Measurements from ENCODE around the gene LMBR1. TPM values are rescaled to one million over a fixed set of nuclear protein-coding genes. Genes with fewer than 3 reads are reported as not detected.

Gene LMBR1
- total and polyA plus RNA-seq, 2 donors (not counting 1 experiment from before 2014, with no cell fraction given): 19.7 to 85.2 TPM

DNA sequence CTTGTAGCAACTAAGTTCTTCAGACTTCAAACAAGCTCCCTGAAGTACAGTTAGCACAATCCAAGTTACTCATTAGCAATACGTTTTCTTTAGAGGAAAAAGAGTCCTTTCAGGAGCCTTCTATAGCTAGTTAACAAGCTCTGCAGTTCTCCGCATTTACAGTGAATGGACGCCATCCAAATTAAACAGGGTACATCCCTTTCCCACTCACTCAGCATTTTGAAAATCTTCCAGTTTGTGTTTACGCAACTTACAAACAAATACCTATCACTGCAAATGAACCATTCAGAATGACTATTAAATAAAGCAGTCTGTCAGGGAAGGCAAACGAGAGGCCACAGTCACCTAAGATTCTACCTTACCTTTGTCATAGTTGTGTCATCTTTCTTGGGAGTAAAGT is 167.9 kb downstream of the LMBR1 start:
- Histone ChIP-seq H3K9me3 (ENCODE audit: control extremely low read depth in 1 of 3, control insufficient read depth in 2 of 3, insufficient read depth in 1 of 3, low read length in 2 of 3) (no peaks in the 10 kb centered on the region), H3K27me3 (replicated peaks in 1 of 4; ENCODE audit: control extremely low read depth in 1 of 4, control insufficient read depth in 3 of 4, insufficient read depth in 4 of 4, low read length in 3 of 4) (no peaks in the 10 kb centered on the region), H3K4me3 (ENCODE audit: control extremely low read depth in 1 of 5, extremely low read depth in 1 of 5, insufficient read depth in 1 of 5, low read depth in 2 of 5, low read length in 4 of 5) (no peak overlapping the region), H3K9ac (ENCODE audit: low read length) (no peak overlapping the region), H3K79me2 (ENCODE audit: control insufficient read depth, insufficient read depth, low read length) (no peaks in the 10 kb centered on the region), H3K4me1 (ENCODE audit: control insufficient read depth in 2 of 2, insufficient read depth in 2 of 2, low read length in 2 of 2) (no peaks in the 10 kb centered on the region), H3K4me2 (replicated peaks; ENCODE audit: low read depth, low read length, poor library complexity, severe bottlenecking) (no peak overlapping the region), H4K20me1 (ENCODE audit: control insufficient read depth, insufficient read depth, low read length, poor library complexity, severe bottlenecking) (no peaks in the 10 kb centered on the region), H2AFZ (ENCODE audit: insufficient read depth, low read depth, low read length, poor library complexity, severe bottlenecking) (no peak overlapping the region), H3K36me3 (replicated peaks in 1 of 2; ENCODE audit: control extremely low read depth in 1 of 2, control insufficient read depth in 1 of 2, extremely low read depth in 1 of 2, insufficient read depth in 2 of 2, low read length in 1 of 2) (peaks cover 9 to 15% of the 10 kb centered on the region in 2 experiments), H3K27ac (ENCODE audit: low read length in 2 of 2) (no peak overlapping the region)
- ATAC-seq (ENCODE audit: low read depth) (no peak), DNase-seq (no peak)
- no peaks in the 10 kb centered on the region for H3K9me3 Mint-ChIP-seq (ENCODE audit: insufficient read depth)
- WGBS (ENCODE audit: insufficient coverage): 100% methylated on average over 2 of the region's 5 CpGs
- no peaks in the 10 kb centered on the region for H3K4me1 Mint-ChIP-seq
- ChIA-PET CTCF (no interaction called here), POLR2A (no interaction called here)
- H3K4me3 Mint-ChIP-seq: no peak overlapping the region
- intact Hi-C loops (cut with micrococcal nuclease): no loop called here
- H3K27me3 Mint-ChIP-seq: no peaks in the 10 kb centered on the region
- H3K27ac Mint-ChIP-seq: no peak overlapping the region
- no peak for TF ChIP-seq EZH2 (IDR thresholded peaks at IDR 0.05; ENCODE audit: borderline replicate concordance, insufficient read depth, low read depth, low read length, poor library complexity, severe bottlenecking)
- TF ChIP-seq, protein P1, sequence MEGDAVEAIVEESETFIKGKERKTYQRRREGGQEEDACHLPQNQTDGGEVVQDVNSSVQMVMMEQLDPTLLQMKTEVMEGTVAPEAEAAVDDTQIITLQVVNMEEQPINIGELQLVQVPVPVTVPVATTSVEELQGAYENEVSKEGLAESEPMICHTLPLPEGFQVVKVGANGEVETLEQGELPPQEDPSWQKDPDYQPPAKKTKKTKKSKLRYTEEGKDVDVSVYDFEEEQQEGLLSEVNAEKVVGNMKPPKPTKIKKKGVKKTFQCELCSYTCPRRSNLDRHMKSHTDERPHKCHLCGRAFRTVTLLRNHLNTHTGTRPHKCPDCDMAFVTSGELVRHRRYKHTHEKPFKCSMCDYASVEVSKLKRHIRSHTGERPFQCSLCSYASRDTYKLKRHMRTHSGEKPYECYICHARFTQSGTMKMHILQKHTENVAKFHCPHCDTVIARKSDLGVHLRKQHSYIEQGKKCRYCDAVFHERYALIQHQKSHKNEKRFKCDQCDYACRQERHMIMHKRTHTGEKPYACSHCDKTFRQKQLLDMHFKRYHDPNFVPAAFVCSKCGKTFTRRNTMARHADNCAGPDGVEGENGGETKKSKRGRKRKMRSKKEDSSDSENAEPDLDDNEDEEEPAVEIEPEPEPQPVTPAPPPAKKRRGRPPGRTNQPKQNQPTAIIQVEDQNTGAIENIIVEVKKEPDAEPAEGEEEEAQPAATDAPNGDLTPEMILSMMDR (IDR thresholded peaks at IDR 0.05): no peak

DNA sequence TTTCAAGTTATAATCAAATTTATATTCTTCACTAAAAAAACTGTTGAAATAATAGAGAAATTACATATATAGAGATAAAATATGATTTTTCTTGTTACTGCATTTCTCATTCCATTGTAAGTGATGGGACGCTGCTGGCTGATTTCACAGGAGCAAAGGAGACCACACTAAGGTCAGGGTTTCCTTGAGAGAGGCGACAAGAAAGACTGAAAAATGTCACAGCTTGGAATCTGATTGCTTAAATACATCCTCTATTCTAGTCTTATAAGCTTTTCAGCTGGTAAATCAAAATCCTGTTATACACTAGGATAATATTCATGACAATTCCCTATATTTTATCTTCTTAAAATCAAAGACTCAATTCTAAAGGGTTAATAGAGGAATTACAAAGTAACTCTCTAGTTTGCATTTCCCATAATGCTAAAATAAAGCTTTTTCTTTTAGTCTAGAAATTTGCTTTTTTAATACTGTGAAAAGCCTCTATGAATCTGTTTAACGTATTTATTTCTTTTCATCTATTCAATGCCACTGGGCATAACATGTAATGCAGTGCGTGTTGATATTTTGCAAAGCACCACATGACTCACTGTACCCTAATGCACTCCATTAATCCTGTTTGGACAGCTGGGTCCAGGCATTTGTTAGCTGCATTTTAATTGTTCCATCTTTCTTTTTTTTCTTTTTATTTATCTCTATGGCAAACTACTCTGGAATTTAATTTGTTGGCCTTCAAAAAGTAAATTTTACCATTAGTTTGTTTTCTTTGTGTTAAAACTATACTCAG is 170.7 kb downstream of the LMBR1 start:
- POLR2A ChIA-PET: no interaction called here
- H3K27ac ChIP-seq (ENCODE audit: low read length in 2 of 2): no peak overlapping the region
- CTCF ChIA-PET: no interaction called here
- intact Hi-C loops (cut with micrococcal nuclease): no loop called here
- peaks cover 9 to 14% of the 10 kb centered on the region in 2 experiments for H3K36me3 ChIP-seq (replicated peaks in 1 of 2; ENCODE audit: control extremely low read depth in 1 of 2, control insufficient read depth in 1 of 2, extremely low read depth in 1 of 2, insufficient read depth in 2 of 2, low read length in 1 of 2)
- H3K4me1 Mint-ChIP-seq: no peaks in the 10 kb centered on the region
- no peak overlapping the region for H3K4me3 ChIP-seq (ENCODE audit: control extremely low read depth in 1 of 5, extremely low read depth in 1 of 5, insufficient read depth in 1 of 5, low read depth in 2 of 5, low read length in 4 of 5)
- no peak for ATAC-seq (ENCODE audit: low read depth)
- H3K9ac ChIP-seq (ENCODE audit: low read length): no peak overlapping the region
- no peaks in the 10 kb centered on the region for H3K79me2 ChIP-seq (ENCODE audit: control insufficient read depth, insufficient read depth, low read length)
- 100% methylated on average over 2 of the region's 4 CpGs for WGBS (ENCODE audit: insufficient coverage)
- TF ChIP-seq EZH2 (IDR thresholded peaks at IDR 0.05; ENCODE audit: borderline replicate concordance, insufficient read depth, low read depth, low read length, poor library complexity, severe bottlenecking): no peak
- TF ChIP-seq, protein P1 (IDR thresholded peaks at IDR 0.05): no peak
- H3K27ac Mint-ChIP-seq: no peak overlapping the region
- no peaks in the 10 kb centered on the region for H3K4me1 ChIP-seq (ENCODE audit: control insufficient read depth in 2 of 2, insufficient read depth in 2 of 2, low read length in 2 of 2)
- no peaks in the 10 kb centered on the region for H4K20me1 ChIP-seq (ENCODE audit: control insufficient read depth, insufficient read depth, low read length, poor library complexity, severe bottlenecking)
- DNase-seq: no peak
- no peak overlapping the region for H3K4me3 Mint-ChIP-seq
- H3K4me2 ChIP-seq (replicated peaks; ENCODE audit: low read depth, low read length, poor library complexity, severe bottlenecking): no peak overlapping the region
- no peak overlapping the region for H2AFZ ChIP-seq (ENCODE audit: insufficient read depth, low read depth, low read length, poor library complexity, severe bottlenecking)
- no peaks in the 10 kb centered on the region for H3K9me3 ChIP-seq (ENCODE audit: control extremely low read depth in 1 of 3, control insufficient read depth in 2 of 3, insufficient read depth in 1 of 3, low read length in 2 of 3)
- no peaks in the 10 kb centered on the region for H3K27me3 Mint-ChIP-seq
- H3K27me3 ChIP-seq (replicated peaks in 1 of 4; ENCODE audit: control extremely low read depth in 1 of 4, control insufficient read depth in 3 of 4, insufficient read depth in 4 of 4, low read length in 3 of 4): no peaks in the 10 kb centered on the region
- no peaks in the 10 kb centered on the region for H3K9me3 Mint-ChIP-seq (ENCODE audit: insufficient read depth)
